ENCODE measurements around the gene ASPSCR1. TPM values are rescaled to one million over a fixed set of nuclear protein-coding genes. Genes with fewer than 3 reads are reported as not detected.

The ASPSCR1 gene
- total RNA-seq, 1 donor from 2014 or later: 38.2 TPM

DNA sequence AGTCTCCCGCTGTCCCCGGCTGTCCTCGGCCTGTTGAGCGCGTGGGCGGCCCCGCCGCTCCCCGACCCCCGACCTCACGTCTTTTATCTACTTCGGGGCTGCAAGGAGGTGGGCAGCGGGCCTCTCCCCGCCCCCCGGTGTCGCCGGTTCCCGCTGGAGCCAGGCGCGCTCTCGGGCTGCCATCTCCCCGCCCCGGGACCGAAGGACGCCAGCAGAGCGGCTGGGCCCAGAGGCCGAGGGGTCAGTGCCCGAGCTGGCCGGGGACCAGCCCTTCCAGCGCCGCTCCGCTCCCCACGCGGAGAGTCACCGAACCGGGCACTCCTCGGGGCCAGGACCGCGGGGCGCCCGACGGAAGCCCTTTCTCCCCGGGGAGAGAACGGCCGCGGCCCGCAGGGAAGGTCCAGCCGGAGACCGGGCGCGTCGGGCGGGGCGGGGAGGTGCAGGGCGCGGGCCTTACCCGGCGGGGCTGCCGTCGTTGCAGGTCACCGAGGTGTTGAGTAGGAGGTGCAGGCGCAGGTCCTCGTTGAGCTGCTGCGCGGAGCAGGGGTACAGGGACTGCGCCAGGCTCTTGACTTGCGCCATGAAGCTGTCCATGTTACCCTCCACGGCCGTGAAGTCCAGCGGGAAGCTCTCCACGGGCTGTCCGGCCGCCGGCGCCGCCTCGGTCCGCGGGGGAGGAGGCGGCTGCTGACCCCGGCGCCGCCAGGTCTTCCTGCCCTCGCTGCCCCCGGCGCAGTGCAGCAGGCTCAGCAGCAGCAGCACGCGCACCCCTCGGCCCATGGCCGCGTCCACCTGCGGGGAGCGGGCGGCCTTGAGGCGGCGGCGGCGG is 17.1 kb upstream of the ASPSCR1 start:
- intact Hi-C loops (cut with micrococcal nuclease): no loop called here

DNA sequence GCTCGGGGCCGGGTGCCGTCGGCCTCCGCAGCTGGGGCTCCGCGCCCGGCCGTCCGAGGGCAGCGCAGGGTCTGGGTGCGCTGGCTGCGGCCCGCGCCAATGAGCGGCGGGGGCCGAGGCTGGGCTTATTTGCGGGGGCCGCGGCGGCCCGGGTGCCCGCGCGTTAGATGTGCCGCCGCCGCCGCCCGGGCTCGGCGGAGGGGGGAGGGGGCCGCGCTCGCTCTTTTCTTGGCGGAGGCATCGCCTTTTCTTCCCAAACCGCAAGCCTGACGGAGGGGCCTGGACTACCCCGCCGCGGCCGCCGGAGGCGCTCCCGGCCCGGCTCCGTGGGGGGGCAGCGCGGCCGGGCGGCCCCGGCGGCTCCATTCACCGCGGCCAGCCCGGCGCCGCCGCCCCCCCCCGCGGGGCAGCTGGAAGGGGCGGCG is 16.3 kb upstream of the ASPSCR1 start, which contains the start of gene NOTUM:
TSS of gene NOTUM (minus strand) at position 101 of the 425 bp plus-strand sequence. CDS start 278 bp downstream, outside the sequence.
- intact Hi-C loops (cut with micrococcal nuclease): no loop called here

DNA sequence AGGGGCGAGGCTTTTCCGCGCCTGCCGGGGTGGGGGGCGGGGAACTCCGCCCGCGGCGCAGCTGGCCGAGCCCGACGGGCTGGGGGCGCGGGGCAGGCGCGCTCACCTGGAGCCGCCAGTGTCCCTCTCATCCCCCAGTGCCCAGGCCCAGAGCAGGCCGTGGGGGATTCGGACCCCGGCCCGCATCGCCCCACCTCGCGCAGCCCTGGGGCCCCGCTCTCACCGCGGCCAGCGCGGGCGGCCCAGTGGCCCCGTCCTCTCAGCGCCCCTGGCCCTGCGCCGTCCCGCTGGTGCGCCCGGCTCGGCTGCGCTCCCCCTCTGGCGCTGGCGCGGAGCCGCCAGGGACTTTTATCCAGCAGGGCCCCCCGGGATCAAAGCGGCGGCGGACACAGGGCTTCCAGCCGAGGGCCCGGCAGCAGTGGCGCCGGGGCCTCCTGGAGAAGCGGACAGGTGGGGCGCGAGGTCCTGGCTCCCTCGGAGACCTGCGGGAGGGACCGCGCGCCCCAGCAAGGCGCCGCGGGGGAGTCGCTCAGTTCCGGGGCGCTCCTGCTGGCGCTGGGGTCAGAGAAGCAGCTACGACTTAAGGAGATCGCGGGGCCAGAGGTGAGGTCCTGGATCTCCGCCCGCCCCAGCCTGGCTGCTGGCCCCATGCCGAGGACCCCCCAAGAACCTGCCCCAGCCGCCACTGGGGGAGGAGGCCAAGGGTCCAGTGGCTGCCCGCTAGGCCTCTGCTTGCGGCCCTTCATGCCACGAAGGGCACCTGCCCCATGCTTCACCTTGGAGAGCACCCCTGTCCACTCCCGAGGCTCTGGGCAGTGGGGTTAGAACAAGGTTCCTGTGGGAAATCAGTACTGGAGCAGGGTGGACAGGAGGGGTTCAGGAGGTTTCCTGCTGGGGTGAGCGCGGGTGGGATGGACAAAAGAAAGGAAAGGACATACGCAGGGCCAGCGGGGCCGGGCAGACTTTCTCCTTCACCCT is 15.6 kb upstream of the ASPSCR1 start:
- intact Hi-C loops (cut with micrococcal nuclease): no loop called here

DNA sequence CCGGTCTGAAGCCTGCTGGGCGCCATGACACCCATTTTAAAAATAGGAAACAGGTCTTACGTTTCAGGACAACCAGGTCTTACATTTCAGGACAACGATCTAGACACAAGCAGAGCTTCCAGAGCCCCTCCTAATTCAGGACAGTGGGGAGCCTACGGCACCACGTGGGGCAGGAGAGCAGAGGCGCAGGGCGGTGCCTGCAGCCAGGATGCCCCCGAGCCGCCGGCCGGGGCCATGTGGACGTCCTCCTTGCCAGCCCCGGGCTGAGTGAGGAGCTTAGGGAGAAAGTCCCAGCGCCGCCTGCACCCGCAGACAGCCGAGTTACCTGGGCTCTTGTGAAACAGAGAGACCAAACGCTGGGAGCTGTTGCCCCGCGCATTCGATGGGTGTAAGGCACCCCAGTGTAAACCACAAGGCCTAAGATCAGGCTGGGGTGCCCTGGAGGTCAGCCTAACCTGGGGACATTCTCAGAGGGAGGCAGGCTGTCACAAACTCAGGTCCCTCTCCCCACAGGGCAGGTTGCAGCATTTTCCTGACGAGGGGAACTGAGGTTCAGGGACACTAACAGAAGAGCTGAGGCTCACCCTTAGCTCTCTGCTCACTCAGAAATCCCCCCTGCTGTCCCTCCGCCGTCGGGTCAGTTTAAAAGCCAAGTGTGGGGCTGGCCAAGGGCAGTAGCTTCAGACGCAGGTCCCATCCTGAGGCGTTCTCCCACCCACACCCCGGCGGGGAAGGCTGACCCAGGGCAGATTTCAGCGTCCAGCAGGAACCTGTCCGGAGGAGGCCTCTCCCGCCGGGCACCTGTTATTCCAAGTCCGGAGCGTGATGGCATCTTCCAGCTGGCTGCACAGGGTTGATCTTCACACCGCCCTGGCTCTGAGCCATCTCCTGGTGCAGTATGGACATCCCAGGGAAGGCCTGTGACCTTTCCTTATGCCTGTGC is 14.7 kb upstream of the ASPSCR1 start:
- intact Hi-C loops (cut with micrococcal nuclease): no loop called here

DNA sequence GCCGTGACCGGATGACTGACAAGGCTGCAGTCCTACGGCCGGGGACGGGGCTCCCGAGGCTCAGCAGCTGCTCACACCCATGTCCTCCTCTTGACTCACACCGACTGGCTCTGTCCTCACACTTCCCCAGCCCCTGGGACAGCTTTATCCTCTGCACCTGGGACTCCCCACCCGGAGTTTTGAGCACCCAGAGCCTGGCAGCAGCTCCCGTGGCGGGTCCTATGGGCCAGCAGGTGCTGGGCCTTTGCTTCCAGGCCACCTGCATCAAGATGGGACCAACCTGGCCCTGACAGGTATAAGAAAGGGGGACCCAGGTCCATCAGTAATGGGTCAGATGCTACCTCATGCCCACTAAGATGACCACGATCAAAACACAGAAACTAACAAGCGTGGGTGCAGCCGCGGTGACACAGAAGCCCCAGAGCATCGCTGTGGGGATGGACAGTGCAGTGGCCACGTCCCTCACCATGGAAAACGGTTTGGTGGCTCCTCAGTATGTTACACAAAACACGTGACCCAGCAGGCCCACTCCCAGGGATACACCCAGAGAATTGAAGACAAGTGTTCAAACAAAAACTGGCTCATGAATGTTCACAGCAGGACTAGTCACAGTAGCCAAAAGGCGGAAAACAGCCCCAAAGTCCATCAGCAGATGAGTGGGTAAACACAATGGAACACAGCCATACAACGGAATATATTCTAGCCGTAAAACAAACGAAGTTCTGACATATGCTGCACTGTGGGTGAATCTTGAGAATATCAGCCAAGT is 13.2 kb upstream of the ASPSCR1 start:
- intact Hi-C loops (cut with micrococcal nuclease): no loop called here

DNA sequence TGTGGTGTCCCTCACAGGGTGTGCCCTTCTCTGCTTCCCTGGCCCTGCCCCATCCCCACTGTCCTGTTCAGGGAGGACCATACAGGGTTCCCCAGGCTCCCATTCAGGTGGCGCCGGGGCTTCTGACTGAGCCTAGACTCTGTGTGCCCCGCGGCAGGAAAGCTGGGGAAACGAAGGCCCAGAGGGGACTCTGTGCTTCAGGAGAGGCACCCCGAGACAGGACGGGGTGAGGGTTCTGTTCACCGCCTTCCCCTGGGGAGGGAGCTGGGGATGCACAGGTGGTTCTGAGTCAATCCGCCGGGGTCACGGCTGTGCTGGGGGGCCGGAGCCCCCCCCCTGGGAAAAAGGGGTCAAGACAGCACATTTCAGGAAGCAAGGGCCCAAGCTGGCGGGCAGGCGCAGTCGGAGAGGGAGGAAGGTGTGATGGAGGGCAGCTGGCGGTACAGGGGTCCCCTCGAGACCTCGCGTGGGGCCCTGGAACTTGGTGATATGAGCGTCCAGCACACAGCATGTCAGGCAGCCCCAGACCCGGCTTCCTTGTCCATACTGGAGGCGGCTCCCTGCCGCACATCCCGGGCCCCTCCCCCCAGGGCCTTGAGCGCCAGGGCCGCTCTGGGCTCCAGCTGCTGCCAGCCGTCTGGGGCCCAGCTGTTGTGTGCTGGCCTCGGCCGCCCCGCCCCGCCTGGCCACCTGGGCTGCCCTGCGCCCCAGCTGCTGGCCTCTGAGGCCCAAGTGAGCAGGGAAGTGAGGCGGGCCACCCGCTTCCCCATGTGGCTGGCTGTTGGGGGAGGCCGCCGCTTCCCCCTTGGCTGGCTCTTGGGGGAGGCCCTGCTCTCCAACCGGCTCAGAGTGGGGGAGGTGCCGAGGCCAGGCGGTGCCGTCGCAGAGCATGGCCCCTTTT is 10.8 kb upstream of the ASPSCR1 start:
- intact Hi-C loops (cut with micrococcal nuclease): loop anchor here (5.0 kb wide), 1 partner anchor 1704 kb away; the partner anchor contains the start of gene RNF213

DNA sequence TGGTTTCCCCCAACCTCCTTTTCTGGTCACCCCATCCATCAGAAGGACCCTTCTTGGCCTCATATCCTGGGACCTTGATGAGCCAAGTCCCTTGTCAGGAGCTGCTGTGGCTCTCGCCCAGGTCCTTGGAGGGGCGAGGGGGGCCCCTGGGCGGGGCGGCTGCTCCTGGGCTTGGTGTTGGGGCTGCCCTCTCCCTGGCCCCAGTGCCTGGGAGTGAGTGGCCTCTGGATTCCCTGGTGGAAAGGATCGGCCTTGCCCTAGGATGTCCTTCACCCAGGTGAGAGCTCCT is 10.2 kb upstream of the ASPSCR1 start:
- intact Hi-C loops (cut with micrococcal nuclease): loop anchor here (5.0 kb wide), 1 partner anchor 1705 kb away; the partner anchor contains the start of gene RNF213

DNA sequence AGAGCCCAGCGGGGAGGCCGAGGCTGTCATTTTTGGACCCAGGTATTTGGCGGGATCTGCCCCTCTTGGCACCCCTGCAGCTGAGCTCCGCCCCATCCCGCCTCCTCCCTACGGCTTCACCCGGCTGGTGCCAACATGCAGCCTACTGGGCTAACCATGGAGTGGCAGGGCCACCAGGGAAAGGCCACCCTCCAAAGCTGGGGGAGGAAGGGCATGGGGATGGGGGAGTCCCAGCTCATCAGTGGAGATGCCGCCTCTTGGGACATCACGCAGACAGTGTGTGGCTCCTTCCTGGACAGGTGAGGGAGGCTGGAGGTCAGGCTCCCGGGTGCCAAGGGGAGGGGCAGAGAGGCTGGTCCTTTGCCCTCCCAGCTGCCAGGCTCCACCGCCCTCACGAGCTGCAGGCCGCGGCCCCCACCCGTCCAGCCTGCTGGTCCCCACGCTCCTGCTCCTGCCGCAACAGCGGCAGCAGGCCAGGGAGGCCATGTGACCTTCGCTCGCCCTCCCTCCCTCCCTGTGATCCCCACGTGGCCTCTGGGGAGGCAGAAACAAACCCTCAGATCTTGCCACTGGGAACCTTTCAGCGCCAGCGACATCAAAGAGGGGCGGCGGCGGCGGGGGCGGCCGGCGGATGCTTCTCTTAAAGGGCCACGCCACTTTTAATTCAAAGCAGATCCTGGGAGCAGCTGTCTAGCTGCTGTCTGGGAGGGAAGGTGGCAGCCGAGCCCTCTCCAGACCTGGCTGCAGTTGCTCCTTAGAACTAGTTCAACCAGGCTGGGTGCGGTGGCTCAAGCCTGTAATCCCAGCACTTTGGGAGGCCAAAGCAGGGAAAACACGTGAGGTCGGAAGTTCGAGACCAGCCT is 9.7 kb upstream of the ASPSCR1 start:
- intact Hi-C loops (cut with micrococcal nuclease): loop anchor here (1.0 to 5.0 kb wide), 4 partner anchors 10 to 1705 kb away; partner anchors contain the start of genes ALYREF, ANAPC11, ASPSCR1 and DCXR

DNA sequence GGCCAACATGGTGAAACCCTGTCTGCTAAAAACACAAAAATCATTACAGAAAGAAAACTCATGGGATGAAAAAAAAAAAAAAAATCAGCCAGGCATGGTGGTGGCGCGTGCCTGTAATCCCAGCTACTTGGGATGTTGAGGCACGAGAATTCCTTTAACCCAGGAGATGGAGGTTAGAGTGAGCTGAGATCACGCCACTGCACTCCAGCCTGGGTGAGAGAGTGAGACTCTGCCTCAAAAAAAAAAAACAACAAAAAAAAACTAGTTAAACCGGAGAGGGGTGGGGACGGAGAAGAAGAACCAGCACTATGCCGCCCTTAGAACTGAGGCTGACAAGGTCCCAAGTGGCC is 9.1 kb upstream of the ASPSCR1 start:
- intact Hi-C loops (cut with micrococcal nuclease): loop anchor here (1.0 to 5.0 kb wide), 4 partner anchors 9 to 1706 kb away; partner anchors contain the start of genes ALYREF, ANAPC11, ASPSCR1 and DCXR

DNA sequence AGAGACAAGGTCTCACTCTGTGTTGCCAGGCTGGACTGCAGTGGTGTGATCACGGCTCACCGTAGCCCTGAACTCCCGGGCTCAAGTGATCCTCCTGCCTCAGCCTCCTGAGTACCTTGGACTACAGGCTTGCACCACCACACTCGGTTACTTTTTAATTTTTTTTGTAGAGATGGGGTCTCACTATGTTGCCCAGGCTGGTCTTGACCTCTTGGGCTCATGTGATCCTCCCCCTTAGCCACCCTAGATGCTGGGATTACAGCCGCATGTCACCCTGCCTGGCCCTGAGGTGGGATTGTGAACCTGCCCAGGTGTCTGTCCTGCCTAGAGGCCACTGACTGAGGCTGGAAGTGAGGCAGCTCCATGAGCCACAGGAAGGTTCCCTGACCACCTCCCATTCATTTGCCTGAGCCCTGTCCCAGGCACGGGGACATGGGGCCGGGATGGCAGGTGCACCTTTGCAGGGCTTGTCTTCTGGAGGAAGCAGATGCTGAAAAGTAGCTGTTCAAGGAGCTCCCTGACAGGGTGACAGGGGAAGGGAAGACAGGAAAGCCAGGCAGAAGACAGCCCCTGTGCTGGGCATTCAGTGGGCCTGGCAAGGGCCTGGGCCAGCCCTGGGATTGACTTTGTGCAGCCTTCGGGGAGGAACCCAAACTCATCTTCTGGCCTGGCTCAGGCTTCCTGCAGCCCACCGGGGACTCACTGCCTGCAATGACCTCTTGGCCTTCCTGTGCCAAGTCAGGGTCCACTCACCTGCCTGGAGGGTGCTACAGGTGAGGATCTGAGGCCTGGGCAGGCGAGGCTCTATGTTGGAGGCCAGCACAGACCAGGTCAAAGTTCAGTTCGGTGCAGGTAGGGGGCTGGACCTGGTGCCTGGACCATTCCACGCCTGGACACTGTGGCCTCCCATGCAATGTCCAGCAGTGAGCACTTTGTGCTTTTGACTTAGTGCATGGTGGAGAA is 8.3 kb upstream of the ASPSCR1 start:
- intact Hi-C loops (cut with micrococcal nuclease): loop anchor here (1.0 to 5.0 kb wide), 4 partner anchors 8 to 1707 kb away; partner anchors contain the start of genes ALYREF, ANAPC11, ASPSCR1 and DCXR

DNA sequence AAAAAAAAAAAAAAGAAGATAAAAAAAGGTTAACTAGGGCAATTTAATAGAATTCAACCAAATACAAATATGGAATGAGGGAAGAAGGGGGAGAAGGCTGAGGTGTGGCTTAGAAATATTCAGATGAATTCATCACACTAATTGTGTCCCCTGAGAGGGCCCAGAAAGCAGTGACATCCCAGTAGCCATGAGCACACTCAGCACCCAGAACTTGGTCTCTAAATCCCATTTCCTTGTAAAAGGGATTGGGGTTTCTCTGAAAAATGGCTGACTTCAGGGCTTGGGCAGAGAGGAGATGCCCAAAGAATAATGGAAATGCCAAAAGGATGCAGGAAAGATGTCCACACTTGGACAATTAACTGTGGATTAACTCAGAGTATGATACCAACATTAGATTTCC is 4.0 kb upstream of the ASPSCR1 start:
- intact Hi-C loops (cut with micrococcal nuclease): no loop called here

DNA sequence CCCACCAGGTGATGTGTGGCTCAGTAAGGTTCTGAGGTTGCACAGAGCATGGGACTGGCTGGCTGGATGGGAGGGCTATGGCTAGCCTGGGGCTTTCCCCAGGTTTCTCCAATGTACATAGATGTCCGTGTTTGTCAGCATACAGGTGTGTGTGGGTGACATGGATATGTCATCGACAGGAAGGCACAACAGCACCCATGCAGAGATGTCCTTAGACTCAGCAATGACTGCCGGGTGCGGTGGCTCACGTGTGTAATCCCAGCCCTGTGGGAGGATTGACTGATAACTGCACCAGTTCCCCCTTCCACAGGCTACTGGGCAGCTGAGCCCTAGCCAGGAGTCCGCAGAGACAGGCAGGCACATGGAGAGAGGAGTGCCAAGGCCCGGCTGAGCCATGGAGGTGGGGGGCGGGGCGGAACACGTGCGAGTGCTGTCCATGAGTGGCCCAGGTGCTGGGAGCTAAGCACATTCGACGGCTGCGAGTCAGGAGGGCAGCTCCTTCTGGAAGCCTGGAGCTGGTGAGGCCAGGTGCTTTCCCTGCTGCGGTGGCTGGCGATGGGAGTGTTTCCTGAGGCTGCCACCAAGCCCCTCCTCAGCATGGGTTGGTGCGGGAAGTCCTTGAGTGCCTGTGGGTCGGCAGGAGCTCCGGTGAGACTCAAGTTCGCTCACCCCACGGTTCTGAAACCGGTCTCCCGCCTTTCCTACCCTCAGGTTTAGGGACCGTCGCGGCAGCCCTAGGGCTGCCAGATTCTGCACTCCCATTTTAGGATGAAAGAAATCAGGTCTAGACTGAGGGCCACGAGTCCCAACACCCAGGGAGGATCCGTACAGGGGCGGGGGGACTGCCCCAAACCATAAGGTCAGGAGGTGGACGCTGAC is 858 bp upstream of the ASPSCR1 start:
- intact Hi-C loops (cut with micrococcal nuclease): loop anchor here (1.0 to 2.0 kb wide), 5 partner anchors 8 to 122 kb away; partner anchors contain the start of genes FASN, LRRC45, P4HB and PYCR1

DNA sequence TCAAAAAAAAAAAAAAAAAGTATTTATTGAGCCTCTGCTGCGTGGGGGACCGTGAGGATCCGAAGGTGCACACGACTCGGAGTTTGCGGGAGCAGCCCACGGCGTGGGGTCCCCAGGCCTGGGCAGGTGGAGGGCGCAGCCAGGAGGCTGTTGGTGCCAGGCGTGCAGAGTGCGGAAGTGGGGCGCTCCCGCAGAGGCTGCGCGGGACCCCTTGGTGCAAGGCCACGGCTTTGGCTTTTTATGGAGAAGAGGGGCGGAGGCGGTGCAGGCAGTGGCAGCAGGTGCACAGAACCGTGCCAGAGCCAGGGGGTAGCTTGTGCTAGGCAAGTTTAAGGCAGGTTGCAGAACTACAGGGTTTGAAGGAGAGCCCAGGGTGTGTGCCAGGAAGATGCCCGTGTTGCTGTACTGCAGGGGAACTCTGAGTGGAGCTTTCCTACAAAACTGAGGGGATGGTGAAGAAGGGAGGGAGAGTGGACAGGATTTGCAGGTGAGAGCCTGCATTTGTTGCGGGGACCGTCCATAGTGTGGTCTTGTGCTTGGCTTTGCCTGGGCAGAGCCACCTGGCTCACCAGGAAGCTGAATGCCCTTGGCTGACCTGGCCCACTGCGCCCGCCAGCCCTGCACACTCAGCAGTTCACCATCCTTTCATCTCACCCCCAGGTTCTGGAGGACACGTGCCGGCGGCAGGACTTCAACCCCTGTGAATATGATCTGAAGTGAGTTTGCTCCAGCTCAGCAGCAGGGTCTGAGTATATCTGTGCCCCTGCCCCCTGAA is 1.3 kb downstream of the ASPSCR1 start:
- intact Hi-C loops (cut with micrococcal nuclease): no loop called here

DNA sequence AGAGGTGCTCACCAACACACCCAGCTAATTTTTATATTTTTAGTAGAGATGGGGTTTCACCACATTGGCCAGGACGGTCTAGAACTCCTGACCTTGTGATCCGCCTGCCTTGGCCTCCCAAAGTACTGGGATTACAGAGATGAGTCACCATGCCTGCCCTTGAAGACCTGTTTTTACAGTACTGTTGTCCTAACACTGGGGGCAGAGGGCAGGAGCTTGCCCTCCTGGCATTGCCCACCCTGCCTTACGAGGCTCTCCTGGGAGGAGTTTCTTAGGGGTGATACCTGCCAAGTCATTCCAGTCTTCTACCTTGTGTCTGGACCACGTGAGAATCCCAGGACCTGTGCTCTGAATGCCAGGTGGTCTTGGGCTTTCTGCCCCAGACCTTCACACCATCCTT is 2.7 kb downstream of the ASPSCR1 start:
- intact Hi-C loops (cut with micrococcal nuclease): no loop called here

Data from T-helper 1 cell treated with Interleukin-12 subunit alpha and Interleukin-12 subunit beta and Interleukin-4 antibody, amounts not matched to agents 30 ng/mL and 1 ng/mL, for 36 hours (primary cell).